NT2/D1 (cell line): ENCODE measurements around the gene CDH1.

Experiments
- SUZ12 ChIP-seq: IDR thresholded peaks from 2 replicates; pipeline ENCODE4 v1.6.1; 2011; ENCODE audit not compliant: insufficient read length, insufficient read depth; ENCODE audit errors: extremely low read depth
- ZNF274 ChIP-seq: IDR thresholded peaks from 2 replicates; pipeline ENCODE4 v1.6.1; 2011; ENCODE audit warnings: mild to moderate bottlenecking, low read depth, low read length

GRCh38 chr16:68710211-68710610, 26.9 kb upstream of the CDH1 start:
- no peak for TF ChIP-seq ZNF274
- TF ChIP-seq SUZ12, result no peak
